DOHH2 (cell line): ENCODE data around the gene ERAL1.

Source experiments
- CTCF ChIP-seq: fragments of 200-600 bp; sonication (generic); IDR thresholded peaks from one replicate; pipeline ENCODE4 v1.5.1; 2014; ENCODE audit warnings: antibody characterized with exemption, mild to moderate bottlenecking, low read depth, low read length; ENCODE audit not compliant: poor library complexity, severe bottlenecking
- EZH2phosphoT487 ChIP-seq: fragments of 200-600 bp; sonication (generic); IDR thresholded peaks from 2 replicates; pipeline ENCODE4 v1.6.1; 2017; ENCODE audit warnings: borderline replicate concordance, mild to moderate bottlenecking, antibody characterized with exemption, low read length, moderate library complexity, mixed read lengths

GRCh38 chr17:28881533-28882056, 26.8 kb downstream of the ERAL1 start:
- TF ChIP-seq CTCF, result no peak
- no peak for TF ChIP-seq EZH2phosphoT487
